Peyer's patch (tissue), 4 donors: ENCODE measurements around the gene RAET1E. TPM values are rescaled to one million over a fixed set of nuclear protein-coding genes. Genes with fewer than 3 reads are reported as not detected.
"Not testable (repeated sequence)": the region's sequence is repeated elsewhere in the genome, so short reads cannot be mapped to it uniquely, and the experiment has no call there.

Source experiments
- DNase-seq, 3 donors: peaks; one replicate each; pipeline ENCODE4 v3.0.0-alpha.2; 2017 to 2019
- H3K27ac ChIP-seq, 4 donors: fragments of 200-600 bp; sonication (generic); one replicate each; pipeline ENCODE4 v1.5.1; 2016 to 2019
- H3K27me3 ChIP-seq, 2 donors: fragments of 200-600 bp; sonication (generic); one replicate each; pipeline ENCODE4 v1.5.1; 2019
- H3K36me3 ChIP-seq, 3 donors: fragments of 200-600 bp; sonication (generic); one replicate each; pipeline ENCODE4 v1.5.1; 2016 to 2019
- H3K4me1 ChIP-seq, 4 donors: fragments of 200-600 bp; sonication (generic); one replicate each; pipeline ENCODE4 v1.5.1; 2016 to 2019
- H3K4me3 ChIP-seq, 4 donors: fragments of 200-600 bp; sonication (generic); 1 replicate in 3 of 4; 2 replicates in 1 of 4; pipeline ENCODE4 v1.5.1; 2016 to 2019; ENCODE audit warnings: mild to moderate bottlenecking in 1 of 4
- H3K9me3 ChIP-seq, 4 donors: fragments of 200-600 bp; sonication (generic); one replicate each; pipeline ENCODE4 v1.5.1; 2016 to 2019; ENCODE audit warnings: mild to moderate bottlenecking in 1 of 4
- CTCF ChIP-seq, 6 experiments: fragments of 450-650 bp in 4 of 6; fragments of 200-600 bp in 2 of 6; sonication (generic) in 1 of 6; IDR thresholded peaks; one replicate each; pipeline ENCODE4 v1.5.1; 2017 to 2019; ENCODE audit warnings: antibody characterized with exemption in 6 of 6, mild to moderate bottlenecking in 3 of 6, moderate library complexity in 1 of 6
- POLR2A ChIP-seq, 2 donors: fragments of 450-650 bp; IDR thresholded peaks; one replicate each; pipeline ENCODE4 v1.5.1; 2017; ENCODE audit warnings: antibody characterized with exemption in 2 of 2, mild to moderate bottlenecking in 2 of 2, moderate library complexity in 2 of 2
- total RNA-seq, 4 donors: library from RNA; depleted of rRNA; stranded (reverse); fragments of >200 nt; gene quantifications; one replicate each; pipeline ENCODE4 v1.1.0, GENCODE V29; 2016

The RAET1E gene
- total RNA-seq, 4 donors from 2014 or later, result not detected

GRCh38 chr6:149856256-149856994 is 41.5 kb downstream of the RAET1E start:
- peaks cover 0 to 4% (median 0%) of the 10 kb centered on the region in 4 donors for H3K4me1 ChIP-seq
- H3K27ac ChIP-seq, result no peak overlapping the region
- no peaks in the 10 kb centered on the region for H3K36me3 ChIP-seq
- DNase-seq, result no peak
- no peaks in the 10 kb centered on the region for H3K9me3 ChIP-seq
- TF ChIP-seq POLR2A (IDR thresholded peaks at IDR 0.05) (no peak), CTCF (IDR thresholded peaks at IDR 0.05) (no peak)
- no peak overlapping the region for H3K4me3 ChIP-seq
- H3K27me3 ChIP-seq, result no peaks in the 10 kb centered on the region

GRCh38 chr6:149855741-149856140 is 42.2 kb downstream of the RAET1E start:
- Histone ChIP-seq H3K4me3 (no peak overlapping the region), H3K9me3 (no peaks in the 10 kb centered on the region), H3K27ac (no peak overlapping the region), H3K27me3 (no peaks in the 10 kb centered on the region), H3K36me3 (no peaks in the 10 kb centered on the region), H3K4me1 (peaks cover 0 to 4% (median 0%) of the 10 kb centered on the region in 4 donors)
- DNase-seq, result no peak
- no peak for TF ChIP-seq CTCF (IDR thresholded peaks at IDR 0.05)
- TF ChIP-seq POLR2A (IDR thresholded peaks at IDR 0.05), result no peak

- Histone ChIP-seq H3K9me3 (no peaks in the 10 kb centered on the region), H3K4me3 (no peak overlapping the region), H3K36me3 (no peaks in the 10 kb centered on the region), H3K27me3 (no peaks in the 10 kb centered on the region), H3K4me1 (peaks cover 0 to 4% (median 0%) of the 10 kb centered on the region in 4 donors), H3K27ac (no peak overlapping the region)
- DNase-seq, result no peak
- TF ChIP-seq POLR2A (IDR thresholded peaks at IDR 0.05) (no peak), CTCF (IDR thresholded peaks at IDR 0.05) (no peak)
These were observed 42.8 kb downstream of the RAET1E start for GRCh38 chr6:149855040-149855654.

GRCh38 chr6:149854532-149854931 is 43.4 kb downstream of the RAET1E start:
- Histone ChIP-seq H3K27me3 (no peaks in the 10 kb centered on the region), H3K4me1 (peaks cover 0 to 4% (median 0%) of the 10 kb centered on the region in 4 donors), H3K27ac (no peak overlapping the region), H3K9me3 (no peaks in the 10 kb centered on the region), H3K36me3 (no peaks in the 10 kb centered on the region), H3K4me3 (no peak overlapping the region)
- TF ChIP-seq POLR2A (IDR thresholded peaks at IDR 0.05) (no peak), CTCF (IDR thresholded peaks at IDR 0.05) (no peak)
- DNase-seq, result no peak

- H3K4me1 ChIP-seq, H3K27ac ChIP-seq, H3K36me3 ChIP-seq, H3K9me3 ChIP-seq, H3K27me3 ChIP-seq, DNase-seq, H3K4me3 ChIP-seq: not testable (repeated sequence)
These were observed 43.9 kb downstream of the RAET1E start for GRCh38 chr6:149854017-149854416.

GRCh38 chr6:149852881-149853280 is 45.0 kb downstream of the RAET1E start:
- Histone ChIP-seq H3K4me1 (peaks cover 0 to 4% (median 0%) of the 10 kb centered on the region in 4 donors), H3K27ac (no peak overlapping the region), H3K27me3 (no peaks in the 10 kb centered on the region), H3K9me3 (no peaks in the 10 kb centered on the region), H3K36me3 (no peaks in the 10 kb centered on the region), H3K4me3 (no peak overlapping the region)
- TF ChIP-seq POLR2A (IDR thresholded peaks at IDR 0.05) (no peak), CTCF (IDR thresholded peaks at IDR 0.05) (no peak)
- DNase-seq, result no peak
